ENCODE data around the gene EYS.
"Not testable (repeated sequence)": the region's sequence is repeated elsewhere in the genome, so short reads cannot be mapped to it uniquely, and the experiment has no call there.

Gene EYS

DNA sequence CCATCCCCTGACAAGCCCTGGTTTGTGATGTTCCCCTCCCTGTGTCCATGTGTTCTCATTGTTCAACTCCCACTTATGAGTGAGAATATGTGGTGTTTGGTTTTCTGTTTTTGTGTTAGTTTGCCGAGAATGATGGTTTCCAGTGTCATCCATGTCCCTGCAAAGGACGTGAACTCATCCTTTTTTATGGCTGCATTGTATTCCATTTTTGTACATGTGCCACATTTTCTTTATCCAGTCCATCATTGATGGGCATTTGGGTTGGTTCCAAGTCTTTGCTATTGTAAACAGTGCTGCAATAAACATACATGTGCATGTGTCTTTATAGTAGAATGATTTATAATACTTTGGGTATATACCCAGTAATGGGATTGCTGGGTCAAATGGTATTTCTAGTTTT, 1468.1 kb downstream of the EYS start:
- DNase-seq (ENCODE audit: low read depth in 2 of 2) = not testable (repeated sequence)

DNA sequence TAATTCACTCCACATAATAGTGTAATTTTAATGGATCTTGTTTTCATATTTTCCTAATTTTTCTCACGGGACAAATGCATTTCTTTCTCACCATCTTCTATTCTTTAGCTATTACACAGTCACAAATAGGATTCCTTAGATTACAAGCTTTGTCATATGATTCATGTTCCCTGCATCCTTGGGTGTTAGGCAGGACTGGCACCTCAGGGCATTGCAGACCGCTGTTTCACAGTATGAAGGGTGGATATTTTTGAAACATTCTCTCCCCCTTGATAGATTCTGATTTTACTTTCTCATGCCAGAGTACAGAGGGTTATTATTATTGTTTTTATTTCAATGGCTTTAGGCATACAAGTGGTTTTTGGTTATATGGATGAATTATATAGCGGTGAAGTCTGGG, 1469.0 kb downstream of the EYS start:
- DNase-seq (ENCODE audit: low read depth in 2 of 2) = no peak

DNA sequence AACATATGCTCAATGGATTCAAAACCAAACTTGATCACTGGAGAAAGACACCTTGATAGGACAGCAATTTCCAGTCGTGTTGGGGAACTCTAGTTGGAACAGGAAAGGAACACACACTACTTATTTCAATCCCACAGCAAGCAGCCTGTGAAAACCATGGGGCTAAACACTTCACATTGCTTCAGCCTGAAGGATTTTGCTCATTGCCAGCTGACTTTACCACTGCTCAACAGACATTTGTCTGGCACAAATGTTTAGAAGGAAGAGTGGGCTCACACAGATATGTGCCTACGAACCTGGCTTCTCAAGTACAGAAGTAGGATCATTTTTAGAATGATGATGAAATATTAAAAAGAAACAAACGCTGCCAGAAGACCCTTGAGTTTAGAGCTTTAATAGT, 1473.3 kb downstream of the EYS start:
- DNase-seq (ENCODE audit: low read depth in 2 of 2) = no peak

DNA sequence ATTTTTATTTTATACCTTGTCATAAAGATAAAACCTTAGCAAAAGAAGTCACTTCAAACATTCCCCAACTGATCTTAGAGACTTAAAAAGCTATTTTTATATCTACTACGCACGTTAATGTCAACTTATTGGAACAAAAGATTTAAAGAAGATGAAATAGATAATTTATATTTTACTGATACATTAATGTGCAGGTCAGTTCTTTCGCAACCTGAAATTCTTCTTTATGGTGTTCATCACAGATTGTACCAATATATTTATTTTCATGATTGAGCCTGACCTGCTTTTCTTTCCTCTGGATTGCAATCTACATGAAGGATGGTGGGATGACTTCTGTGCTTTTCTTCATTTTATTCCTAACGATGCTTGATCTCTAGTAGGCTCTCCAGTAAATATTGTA, 1475.1 kb downstream of the EYS start:
- no peak for DNase-seq (ENCODE audit: low read depth in 2 of 2)

DNA sequence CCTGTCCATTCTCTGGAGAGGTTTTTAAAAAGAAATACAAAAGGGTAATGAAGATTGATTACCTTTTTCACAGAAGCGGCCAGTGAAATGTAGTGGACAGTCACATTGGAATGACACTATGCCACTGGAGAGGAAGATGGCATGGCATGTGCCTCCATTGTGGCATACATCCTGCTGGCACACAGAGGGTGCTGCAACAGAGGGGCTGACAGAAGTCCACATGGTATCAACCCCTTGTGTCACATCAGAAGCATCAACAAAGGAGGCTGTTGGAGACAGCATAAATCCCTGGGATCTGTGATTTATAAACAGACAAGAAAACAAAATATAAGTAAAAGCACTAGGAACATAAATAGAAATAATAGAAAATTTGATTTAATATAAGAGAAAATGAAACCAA, 1476.5 kb downstream of the EYS start:
- DNase-seq (ENCODE audit: low read depth in 2 of 2) = no peak

DNA sequence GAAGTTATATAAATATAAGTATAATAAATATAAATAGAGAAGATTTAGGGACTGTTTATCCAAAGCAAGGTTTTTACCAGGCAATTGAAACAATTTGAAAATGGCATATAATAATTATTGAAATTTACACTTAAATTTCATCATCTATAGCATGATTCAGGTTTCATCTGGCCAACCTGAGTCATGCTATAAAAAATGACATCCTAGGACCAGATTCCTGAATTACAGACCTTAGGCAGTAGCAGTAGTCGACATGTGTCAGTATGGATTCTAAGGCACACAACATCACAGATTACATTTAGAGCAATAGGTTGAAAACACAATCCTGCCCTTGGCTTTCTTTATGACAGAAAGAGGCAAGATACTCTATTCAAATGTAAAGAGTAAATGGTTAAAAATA, 1479.2 kb downstream of the EYS start:
- DNase-seq (ENCODE audit: low read depth in 2 of 2) = no peak

DNA sequence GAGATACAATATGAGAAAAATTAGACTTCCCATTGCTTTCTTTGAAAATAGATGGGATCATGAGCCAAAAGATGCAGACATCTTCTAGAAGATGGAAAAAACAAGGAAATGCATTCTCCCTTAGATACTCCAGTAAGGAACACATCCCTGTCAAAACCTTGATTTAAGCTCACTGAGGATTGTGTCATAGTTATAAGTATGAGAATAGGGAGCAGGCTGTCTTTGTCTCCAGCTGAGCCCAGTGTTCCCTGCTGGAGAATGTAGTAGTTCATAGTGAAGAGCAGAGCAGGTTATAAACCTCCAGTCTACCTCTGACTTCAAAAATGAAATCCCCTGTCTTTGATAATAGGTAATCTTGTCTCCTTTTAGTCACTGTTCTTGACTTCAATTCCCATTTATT, 1481.5 kb downstream of the EYS start:
- no peak for DNase-seq (ENCODE audit: low read depth in 2 of 2)

DNA sequence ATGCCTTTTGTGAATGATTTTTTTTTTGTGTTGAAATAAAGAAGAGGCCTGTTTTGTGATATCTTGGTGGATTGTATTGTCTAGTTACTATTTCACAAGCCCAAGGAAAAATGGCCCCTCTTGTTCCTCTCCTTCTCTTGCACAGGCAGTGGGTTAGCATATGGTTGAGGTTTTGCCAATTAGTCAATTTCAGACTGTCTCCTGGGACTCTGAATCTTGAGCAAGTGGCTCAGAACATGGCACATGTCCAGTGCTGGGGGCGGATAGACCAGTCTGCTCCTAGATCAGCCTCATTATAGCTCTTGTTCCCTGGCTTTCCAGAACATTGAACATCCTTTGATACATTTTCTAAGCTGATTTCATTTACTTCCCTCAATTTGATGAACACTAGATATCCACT, 1482.2 kb downstream of the EYS start:
- no peak for DNase-seq (ENCODE audit: low read depth in 2 of 2)

DNA sequence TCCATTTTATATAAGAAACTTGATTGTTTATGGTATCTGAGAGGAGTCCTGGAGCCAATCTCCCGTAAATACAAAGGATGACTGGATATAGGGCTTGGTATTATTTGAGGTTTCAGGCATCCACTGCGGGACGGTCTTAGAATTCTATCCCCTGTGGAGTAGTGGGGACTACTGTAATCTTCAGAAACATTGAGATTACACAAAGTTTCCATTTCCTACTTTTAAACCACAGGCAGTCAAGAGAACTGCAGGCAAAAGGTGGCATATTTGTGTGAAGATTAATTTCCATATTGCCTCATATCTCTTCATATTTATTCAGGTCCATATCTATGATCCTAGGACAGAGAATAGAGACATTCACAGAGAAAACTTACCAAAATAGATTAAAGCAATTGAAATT, 1485.2 kb downstream of the EYS start:
- no peak for DNase-seq (ENCODE audit: low read depth in 2 of 2)

DNA sequence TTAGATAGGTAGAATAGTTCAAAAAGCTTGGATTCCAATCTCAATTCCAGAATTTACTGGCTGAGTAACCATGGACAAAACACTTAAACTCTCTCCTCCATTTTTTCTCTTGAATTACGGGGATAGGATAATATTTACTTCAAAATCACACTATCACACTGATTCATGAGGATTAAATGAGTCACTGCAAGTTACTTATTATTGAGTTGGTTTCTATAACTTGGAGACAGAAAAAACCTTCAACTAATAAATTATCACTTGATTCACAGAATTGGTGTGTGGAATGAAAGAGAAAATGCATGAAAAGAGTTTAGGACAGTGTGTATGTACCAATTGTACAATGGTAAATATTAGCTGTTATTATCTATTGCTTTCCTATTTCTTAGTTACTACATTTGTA, 1486.2 kb downstream of the EYS start:
- DNase-seq (ENCODE audit: low read depth in 2 of 2) = no peak

DNA sequence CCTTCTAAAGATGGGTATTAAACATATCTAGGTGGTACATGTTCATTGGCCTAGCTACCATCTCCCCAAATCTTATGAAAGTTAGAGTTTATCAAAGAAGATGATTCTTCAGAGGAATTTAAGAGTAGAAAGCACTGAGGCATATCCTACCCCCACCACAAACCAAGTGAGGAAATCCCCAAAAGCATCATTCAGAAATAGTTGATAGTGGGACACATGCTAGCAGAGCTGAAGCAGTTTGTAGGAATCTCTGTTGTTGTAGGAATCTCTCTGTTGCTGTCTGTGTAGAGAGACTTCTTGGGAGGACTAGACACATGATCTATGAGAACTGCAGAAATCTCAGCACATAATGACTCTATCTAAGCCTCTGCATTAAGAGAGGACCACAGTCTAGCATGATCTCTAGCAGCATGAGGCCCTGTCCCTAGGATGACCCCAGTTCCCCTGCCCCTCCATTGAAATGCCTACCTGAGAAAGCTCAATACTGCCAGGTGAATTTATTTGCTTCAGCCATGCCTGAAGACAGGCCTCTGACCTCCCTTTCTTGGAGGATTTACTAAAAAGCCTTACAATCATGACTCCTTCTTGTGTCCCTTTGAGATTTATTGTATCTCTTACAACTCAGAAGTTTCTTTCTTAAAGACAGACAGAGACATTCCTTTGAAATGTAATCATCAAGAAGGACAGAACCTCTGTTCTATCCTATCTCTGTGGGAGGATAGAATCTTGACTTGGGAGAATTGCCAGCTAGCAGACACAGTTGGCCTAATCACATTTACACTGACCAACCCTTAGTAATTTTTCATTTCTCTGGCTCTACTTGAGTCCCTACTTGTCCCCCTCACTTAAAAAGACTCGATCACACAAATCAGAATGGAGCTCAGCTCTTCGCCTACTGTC, 1489.1 kb downstream of the EYS start:
- DNase-seq (ENCODE audit: low read depth in 2 of 2) = no peak

DNA sequence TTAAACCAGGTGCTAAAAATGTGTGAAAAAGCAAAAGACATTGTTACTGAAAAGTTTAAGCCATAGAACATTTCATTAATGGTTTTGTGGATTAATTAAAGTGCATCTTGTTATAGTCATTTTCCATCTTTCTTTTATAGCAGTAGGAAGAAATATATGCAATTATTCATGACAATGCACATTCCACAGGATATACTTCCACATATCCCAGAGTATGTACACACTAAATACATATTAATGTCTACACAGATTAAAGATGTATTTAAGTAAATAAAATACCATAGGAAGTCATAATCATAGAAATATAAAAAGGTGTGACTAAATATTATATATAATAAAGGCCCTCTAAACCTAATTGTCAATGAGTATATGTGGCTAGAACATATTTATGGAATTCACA, 1492.7 kb downstream of the EYS start:
- no peak for DNase-seq (ENCODE audit: low read depth in 2 of 2)

DNA sequence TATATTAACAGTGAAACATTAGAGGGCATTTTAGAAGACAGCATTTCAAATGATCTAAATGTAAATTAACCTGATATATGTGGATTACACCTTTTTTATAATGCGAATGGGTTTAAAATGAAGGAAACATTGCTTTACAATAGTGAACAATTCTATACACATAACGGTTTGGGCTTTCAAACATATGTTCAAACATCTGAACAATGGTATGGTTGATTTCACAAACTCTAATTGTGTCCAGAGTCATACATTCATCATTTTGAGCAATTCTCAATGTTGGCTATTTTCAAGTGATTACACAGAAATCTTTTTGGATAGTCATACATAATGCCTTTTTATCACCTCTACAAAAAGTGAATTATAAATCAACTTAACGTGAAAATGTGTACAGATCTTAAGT, 1493.3 kb downstream of the EYS start:
- no peak for DNase-seq (ENCODE audit: low read depth in 2 of 2)

DNA sequence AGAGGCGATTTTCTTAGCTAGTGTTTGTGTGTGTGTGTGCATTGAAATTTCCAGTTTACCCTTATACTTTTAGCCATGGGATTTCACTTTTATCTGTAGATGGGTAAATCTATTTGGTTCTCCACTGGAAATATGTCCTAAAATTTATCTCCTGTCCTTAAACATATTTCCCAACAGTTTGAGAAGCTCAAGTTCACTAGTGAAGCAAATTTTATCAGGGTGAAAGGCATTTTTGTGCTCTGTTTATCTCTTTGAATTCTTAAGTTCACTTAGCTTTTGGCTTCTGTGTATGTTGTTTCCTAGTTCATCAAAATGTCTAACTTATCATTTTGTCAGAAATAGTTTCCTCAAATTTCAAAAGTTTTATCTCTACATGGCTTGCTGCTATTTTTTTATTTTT, 1509.8 kb downstream of the EYS start:
- DNase-seq (ENCODE audit: low read depth in 2 of 2) = no peak

DNA sequence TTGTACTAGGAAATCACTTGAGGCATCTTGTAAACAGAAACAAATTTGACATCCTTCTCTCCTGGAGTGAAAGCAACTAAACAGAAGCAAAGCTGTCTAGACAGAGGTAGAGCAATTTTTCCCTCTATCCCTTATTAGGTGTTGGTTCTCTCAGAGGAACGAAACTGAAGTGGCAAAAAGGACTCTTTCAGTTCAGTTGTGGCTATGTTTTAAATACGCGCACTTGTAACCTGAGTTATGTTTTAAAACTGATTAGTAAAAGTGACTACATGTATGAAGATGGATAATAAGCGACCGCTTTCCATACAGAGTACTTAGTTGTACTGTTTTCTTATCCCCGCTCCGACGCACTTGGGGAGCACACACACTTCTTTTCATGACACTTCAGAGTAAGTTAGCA, 1520.4 kb downstream of the EYS start:
- no peak for DNase-seq (ENCODE audit: low read depth in 2 of 2)

DNA sequence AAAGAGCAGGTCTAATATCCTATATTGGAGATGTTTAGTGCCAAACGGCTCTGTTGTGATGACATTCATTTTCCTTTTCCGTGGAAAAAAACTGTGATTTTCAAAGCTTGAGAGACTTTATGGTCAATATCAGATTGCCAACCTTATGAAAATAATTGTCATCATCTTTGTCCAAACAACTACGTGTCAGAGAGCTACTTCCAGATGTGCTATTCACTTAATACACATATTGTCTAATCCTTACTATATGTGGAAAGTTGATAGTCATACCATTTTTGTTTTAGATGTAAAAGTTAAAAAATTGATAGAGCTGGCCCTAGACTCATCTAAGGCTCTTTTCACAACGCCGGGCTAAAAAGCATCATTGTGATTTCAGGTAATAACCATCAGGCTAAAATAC, 1521.4 kb downstream of the EYS start:
- no peak for DNase-seq (ENCODE audit: low read depth in 2 of 2)

DNA sequence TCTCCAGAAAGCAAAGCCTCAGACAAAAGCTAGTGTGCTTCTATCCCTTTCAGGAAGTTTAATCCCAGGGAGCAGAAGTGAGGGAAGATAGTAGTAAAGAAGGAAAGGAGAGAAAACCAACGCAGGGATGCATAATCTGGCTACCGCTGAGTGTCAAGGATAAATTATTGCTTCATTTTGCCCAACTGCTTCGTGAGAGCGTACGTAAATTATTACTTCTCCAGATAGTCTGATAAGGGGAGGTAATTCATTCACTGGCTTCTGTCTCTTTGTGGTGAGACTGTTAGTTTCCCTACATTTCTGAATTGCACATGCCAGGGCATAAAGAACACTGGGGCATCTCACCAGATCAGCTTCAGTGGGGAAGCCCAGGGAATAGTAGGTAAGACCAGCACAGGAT, 1531.7 kb downstream of the EYS start:
- DNase-seq (ENCODE audit: low read depth in 2 of 2) = no peak

DNA sequence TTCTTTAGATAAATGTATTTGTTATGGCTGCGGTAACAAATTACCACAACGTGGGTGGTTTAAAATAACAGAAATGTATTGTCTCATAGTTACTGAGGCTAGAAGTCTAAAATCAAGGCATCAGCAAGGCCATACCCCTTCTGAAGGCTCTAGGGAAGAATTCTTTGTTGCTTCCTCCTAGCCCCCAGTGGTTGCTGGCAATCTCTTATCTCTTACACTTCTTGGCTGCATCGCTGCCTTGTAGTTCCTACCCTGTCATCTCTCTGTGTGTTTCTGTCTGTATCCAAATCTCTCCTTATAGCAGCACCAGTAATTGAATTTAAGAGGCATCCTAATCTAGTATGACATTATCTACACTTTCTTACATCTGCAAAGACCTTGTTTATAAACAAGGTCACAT, 1536.7 kb downstream of the EYS start:
- DNase-seq (ENCODE audit: low read depth in 2 of 2) = no peak

DNA sequence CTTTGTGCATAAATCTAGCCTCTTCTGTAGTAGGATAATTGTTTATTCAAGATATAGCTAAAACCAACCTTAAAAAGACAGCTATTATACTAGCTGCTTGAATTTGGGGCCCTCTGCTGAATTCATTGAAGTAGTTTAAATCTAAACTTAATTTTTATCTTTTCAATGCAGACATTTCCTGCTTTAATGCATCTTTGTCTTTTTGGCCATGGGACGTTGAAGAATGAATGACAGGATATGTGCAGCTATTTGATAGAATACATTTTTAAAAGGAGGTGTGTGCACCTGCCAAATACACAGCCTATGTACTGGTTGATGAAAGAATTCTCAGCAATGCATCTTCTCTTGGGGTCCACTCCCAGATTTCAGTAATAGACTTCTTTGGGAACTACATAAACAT, 1546.5 kb downstream of the EYS start:
- DNase-seq (ENCODE audit: low read depth in 2 of 2) = no peak

DNA sequence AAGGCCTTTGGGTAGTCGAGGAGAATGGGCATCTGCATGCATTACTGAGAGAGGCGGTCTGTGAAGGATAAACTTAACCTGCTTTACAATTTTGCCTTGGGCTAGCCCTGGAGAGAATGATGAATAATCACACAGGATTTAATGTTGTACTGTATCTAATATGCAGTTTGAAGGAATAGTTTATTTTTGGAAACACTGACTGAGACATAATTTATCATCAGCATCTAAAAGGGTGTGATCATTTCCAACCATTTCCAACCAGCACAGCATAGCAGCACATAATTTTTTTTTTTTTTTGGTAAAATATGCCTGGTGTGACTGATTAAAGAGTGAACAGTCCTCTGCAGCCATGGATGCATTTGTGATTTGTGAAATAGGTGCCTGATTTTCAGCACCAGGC, 1552.0 kb downstream of the EYS start:
- DNase-seq (ENCODE audit: low read depth in 2 of 2) = no peak

DNA sequence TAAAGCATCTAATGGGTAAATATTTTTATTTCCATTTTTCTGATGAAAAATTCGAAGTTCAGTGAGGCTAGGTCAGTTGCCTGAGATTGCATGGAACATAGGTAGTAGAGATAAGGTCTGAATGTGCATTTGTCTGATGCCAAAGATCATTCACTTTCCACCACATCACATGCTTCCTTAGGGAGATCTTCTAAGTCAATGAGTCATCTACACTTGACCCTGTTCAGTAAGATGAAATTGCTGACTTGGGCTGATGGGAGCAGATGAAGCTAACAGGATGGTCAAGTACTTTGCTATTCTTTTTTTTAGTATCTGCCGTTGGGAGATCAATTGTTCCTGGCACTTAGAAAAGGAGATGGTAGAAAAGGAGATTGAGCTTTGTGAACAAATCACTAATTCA, 1560.2 kb downstream of the EYS start:
- DNase-seq (ENCODE audit: low read depth in 2 of 2) = no peak

DNA sequence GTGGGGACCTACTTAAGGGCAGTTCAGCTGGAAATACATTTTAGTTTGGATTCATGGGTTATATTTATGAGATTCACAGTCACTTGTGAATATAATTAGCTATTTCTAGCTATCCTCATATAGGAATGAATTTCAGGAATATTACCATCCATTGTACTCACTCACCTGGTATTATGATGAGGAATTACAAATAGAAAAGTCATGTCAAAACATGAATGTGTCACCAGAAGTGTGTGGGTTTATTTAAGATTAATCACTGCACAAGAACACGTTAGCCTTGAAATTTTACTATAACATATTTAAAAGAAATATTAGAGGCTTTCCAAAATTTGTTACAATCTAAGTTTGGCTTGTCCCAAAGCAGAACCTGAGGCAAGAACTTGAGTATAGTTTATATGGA, 1560.9 kb downstream of the EYS start:
- DNase-seq (ENCODE audit: low read depth in 2 of 2) = no peak

DNA sequence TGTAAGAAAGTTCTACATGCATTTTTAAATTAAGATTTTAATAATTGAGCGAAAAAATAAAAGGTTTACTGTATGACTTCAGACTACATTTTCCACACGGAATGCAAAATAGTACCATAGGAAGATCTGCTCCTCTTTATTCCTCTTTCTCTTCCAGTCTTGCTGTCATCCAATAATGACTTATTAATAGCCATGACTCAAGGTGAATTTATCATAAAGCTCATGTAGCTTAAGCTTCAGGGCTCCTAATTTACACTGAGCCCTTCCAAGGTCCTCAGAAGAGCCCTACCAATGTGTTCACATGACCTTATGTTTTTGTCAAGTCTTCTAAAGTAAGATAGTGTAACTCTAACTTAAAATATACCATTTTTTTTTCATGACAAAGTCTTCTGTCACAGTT, 1561.4 kb downstream of the EYS start:
- DNase-seq (ENCODE audit: low read depth in 2 of 2) = no peak

DNA sequence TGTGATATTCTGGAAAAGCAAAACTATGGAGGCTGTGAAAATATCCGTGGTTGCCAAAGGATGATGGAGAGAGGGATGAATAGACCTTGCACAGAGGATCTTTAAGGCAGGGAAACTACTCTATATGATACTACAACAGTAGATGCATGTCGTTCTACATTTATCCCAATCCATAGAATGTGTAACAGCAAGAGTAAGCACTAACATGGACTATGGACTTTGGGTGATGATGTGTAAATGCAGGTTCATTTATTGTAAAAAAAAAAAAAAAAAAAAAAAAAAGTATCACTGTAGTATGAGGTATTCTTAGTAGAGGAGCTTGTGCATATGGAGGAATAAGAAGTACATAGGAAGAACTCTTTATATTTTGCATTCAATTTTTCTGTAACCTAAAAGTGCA, 1563.9 kb downstream of the EYS start:
- no peak for DNase-seq (ENCODE audit: low read depth in 2 of 2)
